Mucosa of stomach (tissue), 1 donor: ENCODE measurements around the gene HCK.

ENCODE experiments used
- H3K27me3 ChIP-seq: one replicate; pipeline ENCODE4 v1.7.0; 2013; ENCODE audit warnings: mild to moderate bottlenecking, low read length; ENCODE audit not compliant: control insufficient read depth, insufficient read depth
- H3K36me3 ChIP-seq: one replicate; pipeline ENCODE4 v1.7.0; 2013; ENCODE audit warnings: low read length; ENCODE audit not compliant: control insufficient read depth, insufficient read depth
- H3K4me1 ChIP-seq: one replicate; pipeline ENCODE4 v1.7.0; 2013; ENCODE audit warnings: mild to moderate bottlenecking, low read length; ENCODE audit not compliant: control insufficient read depth, insufficient read depth
- H3K4me3 ChIP-seq: one replicate; pipeline ENCODE4 v1.7.0; 2013; ENCODE audit warnings: low read length
- H3K9ac ChIP-seq: one replicate; pipeline ENCODE4 v1.7.0; 2013; ENCODE audit warnings: mild to moderate bottlenecking, low read length, moderate library complexity
- H3K9me3 ChIP-seq: one replicate; pipeline ENCODE4 v1.7.0; 2013; ENCODE audit warnings: mild to moderate bottlenecking, low read length, moderate library complexity; ENCODE audit not compliant: control insufficient read depth
- donor health status: Pancreatic carcinoma.

Gene HCK

DNA sequence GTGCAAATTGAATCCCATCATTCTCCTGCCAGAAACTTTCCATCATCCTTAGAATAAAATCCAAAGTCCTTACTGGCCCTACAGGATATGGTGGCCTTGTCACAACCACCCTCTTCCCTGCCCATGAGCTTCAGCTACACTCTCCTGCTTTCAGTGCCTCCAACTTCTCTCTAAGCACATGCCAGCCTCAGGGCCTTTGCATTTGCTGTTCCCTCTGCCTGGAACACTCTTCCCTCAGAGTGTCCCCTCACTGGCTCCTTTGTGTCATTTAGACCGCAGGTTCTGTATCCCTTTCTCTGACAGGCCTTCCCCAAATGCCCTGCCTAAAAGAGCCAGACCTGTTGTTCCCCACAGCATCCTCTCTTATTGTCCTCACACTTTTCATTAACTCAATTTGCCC lies 18.2 kb downstream of the HCK start:
- Histone ChIP-seq H3K36me3 (no peaks in the 10 kb centered on the region), H3K9me3 (no peaks in the 10 kb centered on the region), H3K4me1 (no peaks in the 10 kb centered on the region), H3K4me3 (no peak overlapping the region), H3K27me3 (no peaks in the 10 kb centered on the region), H3K9ac (no peak overlapping the region)

DNA sequence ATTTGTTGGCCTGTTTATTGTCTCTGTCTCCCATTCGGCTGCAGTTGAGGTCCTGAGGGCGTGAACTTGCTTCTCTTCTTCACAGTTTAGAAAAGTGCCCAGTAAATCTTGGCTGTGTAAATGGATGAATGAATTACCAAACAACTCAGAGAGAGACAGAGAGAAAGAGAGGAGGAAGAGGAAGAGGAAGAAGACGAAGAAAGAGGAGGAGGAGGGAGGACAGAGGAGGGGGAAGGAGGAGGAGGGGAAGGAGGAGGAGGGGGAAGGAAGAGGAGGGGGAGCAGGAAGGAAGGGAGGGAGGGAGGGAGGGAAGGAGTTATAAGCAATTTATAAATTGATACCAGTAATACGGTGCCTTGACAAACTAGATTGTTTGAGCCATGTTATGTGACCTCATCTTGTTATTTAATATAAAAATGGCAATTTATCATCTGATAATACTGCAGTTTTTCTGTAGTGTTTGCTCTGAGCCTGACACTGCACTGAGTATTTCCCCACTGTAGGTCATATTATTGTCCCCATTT lies 18.7 kb downstream of the HCK start:
- H3K36me3 ChIP-seq, result no peaks in the 10 kb centered on the region
- no peaks in the 10 kb centered on the region for H3K9me3 ChIP-seq
- H3K9ac ChIP-seq, result no peak overlapping the region
- no peak overlapping the region for H3K4me3 ChIP-seq
- no peaks in the 10 kb centered on the region for H3K27me3 ChIP-seq
- H3K4me1 ChIP-seq, result no peaks in the 10 kb centered on the region

DNA sequence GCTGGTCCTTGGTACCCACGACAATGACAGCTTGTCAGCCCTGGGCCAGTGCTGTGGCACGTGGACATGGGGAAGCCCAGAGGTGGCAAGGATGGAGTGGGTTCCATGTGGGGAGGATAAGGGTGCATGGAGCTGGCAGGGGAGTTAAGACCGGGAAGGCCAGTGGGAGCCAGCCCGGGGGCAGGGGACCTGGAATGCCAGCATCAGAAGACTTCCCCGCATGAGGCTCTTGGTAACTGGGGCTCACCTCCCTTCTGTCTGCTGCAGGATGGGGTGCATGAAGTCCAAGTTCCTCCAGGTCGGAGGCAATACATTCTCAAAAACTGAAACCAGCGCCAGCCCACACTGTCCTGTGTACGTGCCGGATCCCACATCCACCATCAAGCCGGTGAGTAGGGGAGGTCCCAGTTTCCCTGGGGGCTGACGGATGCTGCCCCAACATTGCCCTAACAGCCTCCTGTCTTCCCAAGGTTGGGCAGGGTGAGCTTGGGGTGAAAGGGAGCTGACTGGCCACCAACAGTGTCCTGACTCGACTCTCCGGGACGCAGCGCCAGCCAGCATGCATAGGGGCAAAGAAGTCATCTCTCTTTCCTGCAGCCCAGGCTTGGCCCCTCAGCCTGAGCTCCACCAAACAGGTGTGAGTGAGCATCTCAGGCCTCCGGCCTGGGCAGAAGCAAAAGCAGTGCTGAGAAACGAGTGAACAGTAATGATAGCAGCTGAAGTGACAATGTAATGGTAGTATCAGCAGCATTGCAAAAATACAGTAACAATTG lies 19.5 kb downstream of the HCK start:
- Histone ChIP-seq H3K4me3 (no peak overlapping the region), H3K4me1 (no peaks in the 10 kb centered on the region), H3K9ac (no peak overlapping the region), H3K27me3 (no peaks in the 10 kb centered on the region), H3K36me3 (no peaks in the 10 kb centered on the region), H3K9me3 (no peaks in the 10 kb centered on the region)

DNA sequence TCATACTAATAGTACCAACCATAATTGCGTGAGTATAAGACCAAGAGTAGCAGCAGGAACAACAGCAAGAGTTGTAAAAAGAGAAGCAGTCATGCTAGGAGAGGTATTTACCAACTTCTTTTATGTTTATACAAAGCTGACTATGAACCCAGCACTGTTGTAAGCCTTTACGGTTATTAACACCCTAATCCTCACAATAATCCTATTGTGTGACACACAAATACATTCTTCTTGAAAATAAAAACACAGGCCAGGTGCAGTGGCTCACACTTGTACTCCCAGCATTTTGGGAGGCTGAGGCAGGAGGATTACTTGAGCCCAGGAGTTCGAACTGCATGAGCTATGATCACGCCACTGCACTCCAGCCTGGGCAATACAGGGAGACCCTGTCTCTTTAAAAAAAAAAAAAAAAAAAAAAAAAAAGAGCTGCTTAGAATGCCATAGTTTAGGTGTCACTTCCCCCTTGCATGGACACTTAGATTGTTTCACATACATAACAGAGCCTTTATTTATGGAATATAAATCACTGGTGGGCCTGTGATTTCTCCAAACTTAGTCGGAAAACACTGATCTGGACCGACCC lies 20.2 kb downstream of the HCK start:
- no peaks in the 10 kb centered on the region for H3K27me3 ChIP-seq
- H3K4me3 ChIP-seq, result no peak overlapping the region
- H3K9ac ChIP-seq, result no peak overlapping the region
- H3K36me3 ChIP-seq, result no peaks in the 10 kb centered on the region
- H3K4me1 ChIP-seq, result no peaks in the 10 kb centered on the region
- H3K9me3 ChIP-seq, result no peaks in the 10 kb centered on the region

DNA sequence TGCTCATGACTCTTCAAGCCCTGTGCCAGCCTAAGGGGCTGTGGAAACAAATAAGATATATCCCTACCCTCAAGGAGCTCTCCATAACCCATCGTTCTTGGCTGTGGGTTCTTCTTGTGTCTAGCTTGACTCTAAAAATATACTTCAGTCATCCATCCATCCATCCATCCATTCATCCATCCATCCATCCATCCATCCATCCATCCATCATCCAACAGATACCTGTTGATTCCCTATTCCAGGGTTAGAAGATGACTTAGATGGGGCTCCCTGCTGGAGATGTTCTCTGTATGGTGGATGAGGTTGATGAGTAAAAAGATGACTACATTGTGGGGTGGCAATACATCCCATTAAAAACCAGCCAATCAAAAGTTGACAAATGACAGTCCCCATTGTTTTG lies 23.5 kb downstream of the HCK start:
- H3K4me3 ChIP-seq, result no peak overlapping the region
- peaks cover 3% of the 10 kb centered on the region for H3K27me3 ChIP-seq
- no peaks in the 10 kb centered on the region for H3K4me1 ChIP-seq
- H3K9me3 ChIP-seq, result no peaks in the 10 kb centered on the region
- no peak overlapping the region for H3K9ac ChIP-seq
- H3K36me3 ChIP-seq, result no peaks in the 10 kb centered on the region

DNA sequence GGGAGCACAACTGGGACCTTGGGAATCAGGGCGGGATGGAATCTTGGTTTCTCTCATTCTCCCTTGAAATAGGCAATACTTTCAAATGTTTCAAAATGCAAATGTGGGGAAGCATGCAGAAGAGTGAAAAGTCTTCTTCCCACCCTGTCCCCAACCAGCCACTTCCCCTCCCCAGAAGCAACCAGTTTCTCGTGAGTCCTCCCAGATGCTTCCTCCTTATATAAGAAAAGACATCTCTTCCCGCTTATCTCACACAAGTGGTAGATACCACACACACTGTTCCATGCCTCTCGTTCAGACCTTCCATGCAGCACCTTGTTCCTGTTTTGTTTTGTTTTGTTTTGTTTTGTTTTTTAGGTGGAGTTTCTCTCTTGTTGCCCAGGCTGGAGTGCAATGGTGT lies 25.1 kb downstream of the HCK start:
- H3K36me3 ChIP-seq, result no peaks in the 10 kb centered on the region
- H3K4me1 ChIP-seq, result no peaks in the 10 kb centered on the region
- H3K4me3 ChIP-seq, result no peak overlapping the region

DNA sequence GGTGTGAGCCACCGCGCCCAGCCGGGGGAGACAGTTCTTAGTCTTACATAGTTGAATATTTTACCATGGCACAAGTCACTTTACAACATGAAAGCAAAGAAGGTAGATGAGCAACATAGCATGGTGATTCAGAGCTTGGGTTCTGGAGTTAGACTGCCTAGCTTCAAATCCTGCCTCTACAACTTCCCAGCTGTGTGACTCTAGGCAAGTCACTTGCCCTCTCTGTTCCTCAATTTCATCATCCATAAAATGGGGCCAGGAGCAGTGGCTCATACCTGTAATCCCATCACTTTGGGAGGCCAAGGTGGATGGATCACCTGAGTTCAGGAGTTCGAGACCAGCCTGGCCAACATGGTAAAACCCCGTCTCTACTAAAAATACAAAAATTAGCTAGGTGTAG lies 26.3 kb downstream of the HCK start:
- Histone ChIP-seq H3K4me1 (no peaks in the 10 kb centered on the region), H3K36me3 (no peaks in the 10 kb centered on the region), H3K27me3 (peaks cover 3% of the 10 kb centered on the region)

More for the DNA sequence above, 25.1 kb downstream of the HCK start:
- no peak overlapping the region for H3K9ac ChIP-seq
- peaks cover 3% of the 10 kb centered on the region for H3K27me3 ChIP-seq
- H3K9me3 ChIP-seq, result no peaks in the 10 kb centered on the region

DNA sequence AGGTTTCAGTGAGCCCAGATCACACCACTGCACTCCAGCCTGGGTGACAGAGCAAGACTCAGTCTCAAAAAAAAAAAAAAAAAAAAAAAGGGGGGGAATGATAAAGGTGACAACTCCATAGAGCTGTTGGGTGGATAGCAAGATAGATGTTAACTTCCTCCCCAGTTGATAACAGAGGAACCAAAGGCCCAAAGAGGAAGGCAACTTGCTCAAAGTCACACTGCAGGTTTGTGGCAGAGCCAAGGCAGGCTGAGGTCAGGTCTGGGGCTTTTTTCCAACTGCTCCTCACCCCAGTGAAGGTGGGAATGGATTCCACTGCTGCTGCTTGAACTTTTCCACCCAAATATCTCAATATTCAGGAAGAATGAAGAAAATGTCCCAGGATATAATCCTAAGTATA lies 26.7 kb downstream of the HCK start:
- Histone ChIP-seq H3K9me3 (no peaks in the 10 kb centered on the region), H3K36me3 (no peaks in the 10 kb centered on the region), H3K4me1 (no peaks in the 10 kb centered on the region), H3K27me3 (peaks cover 3% of the 10 kb centered on the region), H3K4me3 (no peak overlapping the region), H3K9ac (no peak overlapping the region)

More for the DNA sequence above, 26.3 kb downstream of the HCK start:
- Histone ChIP-seq H3K9me3 (no peaks in the 10 kb centered on the region), H3K4me3 (no peak overlapping the region), H3K9ac (no peak overlapping the region)

DNA sequence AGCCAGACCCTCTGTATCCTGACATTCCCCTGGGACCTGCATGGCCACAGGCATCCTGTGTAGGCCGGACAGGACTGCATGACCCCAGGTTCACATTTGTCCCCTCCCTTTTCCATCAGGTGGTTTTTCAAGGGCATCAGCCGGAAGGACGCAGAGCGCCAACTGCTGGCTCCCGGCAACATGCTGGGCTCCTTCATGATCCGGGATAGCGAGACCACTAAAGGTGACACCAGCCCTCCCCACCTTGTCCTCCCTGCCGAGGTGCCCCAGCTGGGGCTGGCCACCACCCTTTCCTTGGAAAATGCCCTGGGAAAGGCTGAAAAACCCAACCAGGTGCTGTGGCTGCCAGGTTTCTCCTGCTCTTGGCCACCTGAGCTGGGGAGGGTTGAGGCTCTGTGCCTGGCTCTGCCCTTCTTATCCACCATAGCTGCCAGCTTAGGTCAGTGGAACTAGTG lies 27.6 kb downstream of the HCK start:
- Histone ChIP-seq H3K4me3 (no peak overlapping the region), H3K36me3 (no peaks in the 10 kb centered on the region), H3K27me3 (peaks cover 3% of the 10 kb centered on the region), H3K9me3 (no peaks in the 10 kb centered on the region), H3K4me1 (no peaks in the 10 kb centered on the region), H3K9ac (no peak overlapping the region)

DNA sequence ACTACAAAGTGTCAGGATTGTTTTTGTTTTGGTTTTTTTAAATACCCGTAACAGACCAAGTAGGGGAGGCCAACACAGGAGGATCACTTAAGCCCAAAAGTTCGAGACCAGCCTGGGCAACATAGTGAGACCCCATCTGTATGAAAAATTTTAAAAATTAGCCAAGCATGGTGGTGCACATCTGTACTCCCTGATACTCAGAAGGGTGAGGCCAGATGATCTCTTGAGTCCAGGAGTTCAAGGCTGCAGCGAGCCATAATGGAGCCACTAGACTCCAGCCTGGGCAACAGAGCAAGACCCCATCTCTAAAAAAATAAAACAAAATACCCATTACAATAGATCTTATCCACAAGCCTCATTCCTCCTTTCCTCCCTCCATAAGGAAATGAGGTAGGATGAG lies 28.7 kb downstream of the HCK start:
- no peaks in the 10 kb centered on the region for H3K36me3 ChIP-seq
- no peak overlapping the region for H3K4me3 ChIP-seq
- H3K9me3 ChIP-seq, result no peaks in the 10 kb centered on the region
- no peaks in the 10 kb centered on the region for H3K4me1 ChIP-seq
- H3K9ac ChIP-seq, result no peak overlapping the region
- peaks cover 3% of the 10 kb centered on the region for H3K27me3 ChIP-seq

DNA sequence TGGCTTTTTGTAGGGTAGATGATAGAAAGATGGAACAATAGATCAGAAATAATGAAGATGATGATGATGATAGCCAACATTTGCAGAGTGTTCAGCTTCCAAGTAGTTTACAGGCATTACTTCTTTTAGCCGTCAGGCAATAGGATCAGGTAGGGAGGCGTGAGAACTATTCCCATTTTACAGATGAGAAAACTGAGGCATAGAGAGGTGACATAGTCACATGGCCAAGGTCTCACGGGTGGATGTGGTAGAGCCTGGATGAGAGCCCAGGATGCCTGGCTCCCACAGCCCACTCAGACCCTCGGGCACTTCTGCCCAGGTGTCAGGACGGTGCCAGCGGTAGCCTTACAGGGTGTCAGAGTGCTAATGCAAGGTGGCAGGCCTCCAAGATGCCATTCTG lies 31.4 kb downstream of the HCK start:
- no peak overlapping the region for H3K9ac ChIP-seq
- no peak overlapping the region for H3K4me3 ChIP-seq
- H3K36me3 ChIP-seq, result no peaks in the 10 kb centered on the region
- no peaks in the 10 kb centered on the region for H3K9me3 ChIP-seq
- H3K27me3 ChIP-seq, result peaks cover 3% of the 10 kb centered on the region
- no peaks in the 10 kb centered on the region for H3K4me1 ChIP-seq

DNA sequence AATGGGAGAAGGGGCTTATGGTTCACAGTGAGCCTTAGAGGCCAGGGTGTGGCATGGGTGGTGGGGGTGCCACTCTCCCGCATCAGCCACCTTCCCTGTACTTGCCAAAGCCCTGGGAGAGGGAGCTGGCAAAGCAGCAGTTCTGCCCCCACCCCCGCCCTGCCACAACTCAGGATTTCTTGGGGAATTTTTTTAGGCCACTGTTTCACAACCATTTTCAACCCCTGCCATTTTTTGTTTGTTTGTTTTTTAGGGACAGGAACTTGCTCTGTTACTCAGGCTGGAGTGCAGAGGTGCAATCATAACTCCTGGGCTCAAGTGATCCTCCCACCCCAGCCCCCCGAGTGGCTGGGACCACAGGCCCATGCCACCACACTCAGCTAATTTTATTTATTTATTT lies 35.0 kb downstream of the HCK start:
- Histone ChIP-seq H3K4me1 (no peaks in the 10 kb centered on the region), H3K9ac (no peak overlapping the region), H3K27me3 (peaks cover 3% of the 10 kb centered on the region), H3K4me3 (no peak overlapping the region), H3K36me3 (no peaks in the 10 kb centered on the region), H3K9me3 (no peaks in the 10 kb centered on the region)
